Measurements from ENCODE around the gene TADA2B.

Gene TADA2B

DNA sequence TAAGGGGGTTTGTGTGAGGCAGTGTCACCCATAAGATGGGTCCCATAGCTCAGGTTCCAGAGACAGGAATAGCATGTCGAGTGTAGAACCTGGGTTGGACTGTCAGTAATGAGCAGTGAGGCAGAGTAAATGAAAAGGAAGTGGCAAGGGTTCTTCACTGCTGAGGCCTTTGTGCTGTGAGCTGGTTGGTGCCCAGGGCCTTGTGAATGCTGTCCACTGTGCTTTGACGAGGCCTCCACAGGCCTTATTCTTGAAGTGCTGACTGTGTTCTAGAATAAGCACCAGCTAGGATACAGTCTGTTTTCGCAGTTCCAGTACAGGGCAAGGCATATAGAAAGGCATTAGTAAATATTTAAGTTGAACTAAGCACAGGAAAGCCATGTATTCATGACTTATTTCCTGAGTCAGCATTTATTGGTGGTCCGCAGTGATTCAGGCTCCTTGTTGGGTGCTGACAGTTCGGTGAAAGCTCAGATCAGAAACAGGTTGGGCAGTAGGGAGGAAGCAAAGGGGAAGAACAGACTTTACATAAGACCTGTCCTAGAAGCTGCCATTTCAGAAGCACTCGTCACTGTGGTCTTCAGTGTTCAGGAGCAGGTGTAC is 25.6 kb upstream of the TADA2B start:
- no peak for DNase-seq (ENCODE audit: extremely low read depth in 1 of 2, low read depth in 1 of 2)

DNA sequence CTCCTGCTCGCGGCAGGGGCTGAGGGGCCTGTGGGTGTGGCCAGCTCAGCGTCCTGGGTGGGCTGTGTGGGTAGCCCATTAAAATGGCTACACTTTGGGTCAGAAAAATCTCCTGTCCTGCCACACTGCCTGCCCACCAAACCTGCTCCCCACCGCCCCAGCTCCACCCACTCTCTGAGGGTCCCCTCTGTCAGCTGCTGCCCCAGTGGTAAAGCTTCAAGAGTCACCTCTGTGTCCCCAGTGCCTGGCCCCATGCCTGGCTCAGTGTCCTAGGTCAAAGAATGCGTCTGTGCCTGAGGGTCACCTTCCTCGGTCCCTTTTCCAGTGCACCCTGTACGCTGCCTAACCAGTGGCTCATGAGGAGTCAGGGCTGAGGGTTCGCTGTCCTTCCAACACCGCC is 24.9 kb upstream of the TADA2B start:
- no peak for DNase-seq (ENCODE audit: extremely low read depth in 1 of 2, low read depth in 1 of 2)

DNA sequence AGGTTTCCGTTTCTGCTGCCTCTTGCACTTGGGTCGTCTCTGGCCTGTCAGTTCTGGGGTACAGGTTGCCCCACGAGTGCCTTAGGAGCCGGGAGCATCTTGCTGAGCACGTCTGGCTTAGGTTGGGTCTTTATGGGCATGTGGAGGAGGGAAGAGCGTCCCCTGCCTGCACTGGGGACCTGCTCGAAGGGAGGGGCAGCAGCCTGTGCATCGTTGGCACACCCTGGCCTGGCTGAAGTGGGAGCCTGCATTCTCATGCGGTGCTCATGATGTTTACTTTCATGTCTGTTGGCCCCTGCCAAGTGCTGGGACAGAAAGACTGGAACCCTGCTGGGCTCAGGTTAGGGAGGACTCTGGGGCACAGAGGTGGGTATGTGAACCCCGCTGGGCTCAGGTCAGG is 23.8 kb upstream of the TADA2B start:
- no peak for DNase-seq (ENCODE audit: extremely low read depth in 1 of 2, low read depth in 1 of 2)

DNA sequence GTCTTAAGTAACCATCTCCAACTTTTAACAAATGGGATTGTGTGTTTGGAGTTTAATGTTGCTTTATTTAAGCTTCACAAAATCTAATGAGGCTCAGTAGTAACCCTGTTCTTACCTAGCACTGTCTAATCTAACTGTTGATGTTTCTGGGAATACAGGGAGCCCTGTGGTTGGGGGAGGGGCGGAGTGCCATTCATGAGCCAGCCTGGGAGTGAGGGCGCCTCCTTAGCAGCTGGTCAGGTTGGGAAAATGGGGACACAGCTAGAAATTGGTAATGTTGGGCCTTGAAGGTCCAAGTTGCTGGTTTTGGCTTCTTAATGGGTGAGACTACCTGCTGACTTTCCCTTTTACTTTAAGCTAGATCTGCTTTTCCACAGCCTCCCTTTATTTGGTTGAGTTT is 22.9 kb upstream of the TADA2B start:
- DNase-seq (ENCODE audit: extremely low read depth in 1 of 2, low read depth in 1 of 2), result no peak

DNA sequence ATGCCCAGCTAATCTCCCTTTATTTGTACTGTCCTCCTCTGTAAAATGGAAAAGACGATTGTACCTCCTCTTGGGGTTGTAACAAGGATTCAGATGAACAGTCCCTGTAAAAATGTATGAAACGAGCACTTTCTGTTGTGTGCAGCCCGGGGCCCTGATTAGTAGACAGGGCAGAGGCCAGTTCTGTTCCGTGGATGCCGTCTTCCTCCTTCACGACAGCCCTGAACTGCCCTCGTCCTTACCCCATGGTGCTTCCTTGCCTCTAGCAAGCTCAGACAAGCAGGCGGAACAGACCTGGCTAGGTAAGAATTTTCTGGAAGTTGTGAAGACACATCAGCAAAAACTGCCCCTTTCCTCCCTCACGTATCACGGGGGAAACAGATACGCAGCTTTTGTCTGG is 22.3 kb upstream of the TADA2B start:
- no peak for DNase-seq (ENCODE audit: extremely low read depth in 1 of 2, low read depth in 1 of 2)

DNA sequence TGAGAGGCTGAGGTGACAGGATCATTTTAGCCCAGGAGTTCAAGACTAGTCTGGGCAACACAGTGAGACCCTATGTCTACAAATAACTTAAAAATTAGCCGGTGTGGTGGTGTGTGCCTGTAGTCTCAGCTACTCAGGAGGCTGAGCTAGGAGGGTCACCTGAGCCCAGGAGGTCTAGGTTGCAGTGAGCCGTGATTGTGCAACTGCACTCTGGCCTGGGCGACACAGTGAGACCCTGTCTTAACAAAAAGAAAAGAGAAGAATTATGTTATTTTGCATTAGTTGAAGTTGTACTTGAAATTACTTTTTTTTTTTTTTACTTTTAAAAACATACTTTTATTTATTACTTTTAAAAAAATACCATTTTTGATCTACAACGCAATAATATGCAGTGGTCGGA is 21.8 kb upstream of the TADA2B start:
- no peak for DNase-seq (ENCODE audit: extremely low read depth in 1 of 2, low read depth in 1 of 2)

DNA sequence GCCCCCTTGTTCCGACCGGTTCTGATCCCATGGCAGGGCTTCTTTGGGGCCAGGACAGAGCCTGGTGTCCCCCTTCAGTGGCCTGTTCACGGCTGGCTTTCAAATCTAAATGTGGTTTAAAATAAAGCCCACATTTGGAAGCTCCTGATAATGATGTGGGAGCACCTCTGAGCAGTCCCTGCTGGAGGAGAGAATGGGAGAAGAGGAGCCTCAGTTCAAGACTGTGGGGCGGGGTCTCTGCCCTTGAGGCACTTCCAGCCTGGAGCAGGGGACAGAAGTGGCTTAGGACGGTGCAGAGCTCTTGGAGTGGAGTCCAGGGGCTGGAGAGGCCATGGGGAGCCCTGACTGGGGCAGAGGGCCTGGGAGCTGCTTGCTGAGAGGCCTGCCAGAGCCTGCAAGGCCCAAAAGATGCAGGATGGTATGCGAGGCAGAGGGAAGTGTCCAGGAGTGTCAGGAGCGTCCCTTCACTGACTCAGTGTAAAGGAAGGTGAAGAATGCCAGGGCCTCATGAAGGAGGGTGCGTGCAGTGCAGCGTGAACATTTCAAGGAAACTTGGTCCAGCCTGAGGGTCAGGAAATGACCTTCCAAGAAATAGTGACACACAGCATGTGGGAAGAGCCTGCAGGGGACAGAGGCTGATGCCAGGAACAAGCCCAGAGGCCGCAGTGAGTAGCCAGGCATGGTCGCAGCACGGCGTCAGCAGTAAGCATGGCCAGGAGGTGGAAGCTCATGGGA is 21.1 kb upstream of the TADA2B start:
- no peak for DNase-seq (ENCODE audit: extremely low read depth in 1 of 2, low read depth in 1 of 2)

DNA sequence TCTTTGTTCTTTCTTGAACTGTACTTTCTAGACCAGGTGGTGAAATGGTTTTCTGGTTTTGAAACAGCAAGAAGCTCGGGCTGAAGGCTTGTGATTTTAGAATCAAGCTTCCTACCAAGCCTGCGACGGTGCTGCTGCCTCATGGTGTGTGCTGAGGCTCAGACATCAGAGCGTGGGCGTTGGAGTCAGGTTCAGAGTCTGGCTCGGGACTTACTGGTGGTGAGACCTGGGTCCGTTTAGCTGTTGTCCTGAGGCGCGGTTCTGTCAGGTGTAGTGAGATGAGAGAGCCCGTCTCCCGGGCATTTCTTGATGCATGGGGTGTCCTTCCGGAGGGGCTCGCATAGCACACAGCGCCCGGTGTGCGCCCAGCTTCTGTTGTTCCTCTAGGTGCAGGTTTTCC is 19.7 kb upstream of the TADA2B start:
- no peak for DNase-seq (ENCODE audit: extremely low read depth in 1 of 2, low read depth in 1 of 2)

DNA sequence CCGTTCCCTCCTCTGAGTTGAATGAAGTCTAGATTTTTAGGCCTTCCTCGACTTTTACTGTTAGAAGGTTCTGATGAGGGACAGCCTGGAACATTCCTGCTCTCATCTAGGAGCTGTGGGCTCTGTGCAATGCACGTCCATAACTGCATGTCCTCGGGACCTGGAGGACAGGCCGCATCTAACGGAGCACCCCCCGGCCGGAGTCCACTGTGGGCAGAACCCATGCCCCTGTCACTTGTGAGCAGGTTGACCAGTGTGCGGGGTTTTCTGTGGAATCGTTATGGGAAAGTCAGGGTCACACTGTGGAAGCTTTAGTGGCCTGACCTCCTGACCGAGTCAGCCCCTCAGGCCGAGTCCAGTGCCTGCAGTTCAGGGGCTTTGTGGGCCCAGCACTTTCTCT is 19.3 kb upstream of the TADA2B start:
- DNase-seq (ENCODE audit: extremely low read depth in 1 of 2, low read depth in 1 of 2), result no peak

DNA sequence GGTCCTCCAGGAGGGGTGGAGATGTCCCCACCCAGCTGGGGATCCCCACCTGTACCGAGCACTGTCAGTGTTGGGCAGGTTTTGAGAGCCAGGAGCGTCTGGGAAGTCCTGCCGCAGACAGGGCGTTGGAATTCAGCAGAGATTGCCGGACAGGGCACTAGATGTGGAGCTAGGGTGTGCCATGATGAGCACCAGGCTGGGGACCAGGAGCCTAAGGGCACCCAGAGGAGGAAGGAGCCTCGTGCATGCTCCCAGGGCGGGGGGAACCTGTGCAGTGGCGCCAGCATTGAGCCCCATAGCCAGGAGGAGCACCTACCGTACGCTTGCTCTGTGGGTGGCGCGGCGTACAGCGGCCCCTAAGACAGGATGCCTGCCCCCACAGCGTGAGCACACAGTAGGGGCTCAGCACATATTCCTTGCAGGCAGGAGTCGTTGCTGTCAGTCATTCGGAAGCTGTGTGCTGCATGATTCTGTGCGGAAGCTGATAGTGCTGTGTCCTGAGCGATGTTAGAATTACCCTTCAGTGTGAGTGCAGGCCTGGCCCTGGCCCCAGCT is 18.8 kb upstream of the TADA2B start:
- DNase-seq (ENCODE audit: extremely low read depth in 1 of 2, low read depth in 1 of 2), result no peak

DNA sequence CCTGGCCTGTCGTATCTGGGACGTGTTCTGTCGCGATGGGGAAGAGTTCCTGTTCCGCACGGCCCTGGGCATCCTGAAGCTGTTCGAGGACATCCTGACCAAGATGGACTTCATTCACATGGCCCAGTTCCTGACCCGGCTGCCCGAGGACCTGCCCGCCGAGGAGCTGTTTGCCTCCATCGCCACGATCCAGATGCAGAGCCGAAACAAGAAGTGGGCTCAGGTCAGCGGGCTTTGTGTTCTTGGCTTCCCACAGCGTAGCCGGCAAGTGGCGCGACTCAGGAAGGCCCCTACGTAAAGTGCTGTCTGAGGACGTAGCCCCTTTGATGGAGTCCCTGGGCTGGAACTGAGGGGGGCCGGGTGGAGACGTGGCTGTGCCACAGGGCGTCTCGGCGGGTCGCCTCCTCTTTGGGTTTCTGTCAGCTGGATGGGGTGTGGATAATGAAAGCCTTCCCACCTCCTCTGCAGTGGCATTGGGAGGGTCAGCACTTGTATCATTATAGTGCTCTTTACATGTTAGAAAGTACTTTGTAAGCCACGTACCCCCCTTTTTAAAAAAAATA is 18.1 kb upstream of the TADA2B start:
- no peak for DNase-seq (ENCODE audit: extremely low read depth in 1 of 2, low read depth in 1 of 2)

DNA sequence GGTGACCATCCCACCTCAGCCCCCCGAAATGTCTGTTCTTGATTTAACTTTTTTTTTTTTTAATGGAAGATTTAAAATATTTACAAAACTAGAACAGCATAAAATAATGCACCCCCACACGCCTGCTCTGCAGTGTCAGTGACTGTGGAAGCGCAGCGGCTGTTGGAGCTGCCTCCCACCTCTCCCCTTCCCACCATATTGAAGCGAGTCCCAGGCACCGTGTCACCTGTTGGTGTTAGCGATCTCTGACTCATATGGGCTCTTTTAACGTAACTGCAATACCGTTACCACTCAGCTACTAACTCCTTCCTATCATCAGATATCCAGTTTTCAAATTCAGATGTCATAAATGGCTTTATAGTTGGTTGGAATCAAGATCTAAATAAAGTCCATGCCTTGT is 17.1 kb upstream of the TADA2B start:
- DNase-seq (ENCODE audit: extremely low read depth in 1 of 2, low read depth in 1 of 2), result no peak

DNA sequence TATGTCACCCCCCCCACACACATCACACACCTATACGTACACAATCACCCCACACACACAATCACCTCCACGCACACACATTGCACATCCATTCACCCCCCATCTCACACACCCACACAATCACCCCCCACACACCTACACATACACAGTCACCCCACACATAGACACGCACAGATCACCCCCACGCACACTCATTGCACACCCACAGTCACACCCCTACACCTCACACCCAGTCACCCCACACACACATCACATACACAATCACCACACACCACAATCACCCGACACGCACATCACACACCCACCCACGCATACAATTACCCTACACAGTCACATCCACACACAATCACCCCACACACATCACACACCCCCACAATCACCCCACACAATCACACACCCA is 15.9 kb upstream of the TADA2B start:
- no peak for DNase-seq (ENCODE audit: extremely low read depth in 1 of 2, low read depth in 1 of 2)

DNA sequence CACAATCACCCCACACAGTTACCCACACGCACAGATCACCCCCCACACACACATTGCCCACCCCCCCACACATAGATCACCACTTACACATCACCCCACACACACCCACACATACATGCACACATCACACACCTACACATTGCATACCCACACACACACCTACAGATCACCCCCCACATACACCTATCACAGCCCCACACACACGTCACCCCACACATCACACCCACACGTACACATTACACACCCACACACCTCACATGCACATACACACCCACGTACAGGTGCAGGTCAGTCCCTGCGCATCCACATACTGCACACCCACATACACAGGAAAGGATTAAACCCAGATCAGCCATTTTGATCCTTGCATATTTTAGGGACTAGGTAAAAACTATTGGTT is 15.3 kb upstream of the TADA2B start:
- no peak for DNase-seq (ENCODE audit: extremely low read depth in 1 of 2, low read depth in 1 of 2)

DNA sequence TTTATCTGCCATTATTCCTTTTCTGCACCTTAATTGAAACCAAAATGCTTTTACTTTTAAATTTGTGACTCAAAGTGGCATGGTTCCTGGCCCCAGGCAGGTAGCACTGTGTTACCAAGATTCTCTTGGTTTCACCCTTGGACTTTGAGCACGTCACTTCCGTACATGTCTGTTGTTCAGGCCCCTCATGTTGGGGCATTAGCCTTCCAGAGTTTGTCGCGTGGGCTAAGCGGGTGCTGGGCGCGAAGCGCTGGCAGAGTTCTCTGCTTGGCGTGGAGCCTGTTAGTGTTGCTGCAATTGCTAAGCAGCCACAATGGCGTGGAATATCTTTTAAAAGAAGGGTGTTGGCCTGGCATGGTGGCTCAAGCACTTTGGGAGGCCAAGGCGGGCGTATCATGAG is 14.0 kb upstream of the TADA2B start:
- DNase-seq (ENCODE audit: extremely low read depth in 1 of 2, low read depth in 1 of 2), result no peak

DNA sequence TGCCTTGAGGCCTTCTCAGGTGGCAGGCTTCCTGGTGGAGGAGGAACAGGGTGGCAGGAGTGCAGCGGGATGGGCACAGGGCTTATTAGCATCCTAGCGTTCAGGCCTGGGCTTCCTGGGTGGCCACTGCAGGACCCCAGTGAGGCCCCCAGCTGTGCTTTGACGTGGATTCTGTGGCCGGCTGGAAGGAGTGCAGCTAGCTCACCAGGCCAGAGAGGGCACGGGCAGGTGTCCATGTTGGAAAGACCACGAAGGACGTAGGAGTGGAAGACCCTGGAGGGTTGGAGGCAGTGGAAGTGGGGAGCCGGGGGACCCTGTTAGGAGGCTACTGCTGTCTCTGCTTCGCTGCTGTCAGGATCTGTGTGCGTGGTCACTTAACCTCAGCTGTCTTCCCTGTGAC is 13.3 kb upstream of the TADA2B start:
- no peak for DNase-seq (ENCODE audit: extremely low read depth in 1 of 2, low read depth in 1 of 2)

DNA sequence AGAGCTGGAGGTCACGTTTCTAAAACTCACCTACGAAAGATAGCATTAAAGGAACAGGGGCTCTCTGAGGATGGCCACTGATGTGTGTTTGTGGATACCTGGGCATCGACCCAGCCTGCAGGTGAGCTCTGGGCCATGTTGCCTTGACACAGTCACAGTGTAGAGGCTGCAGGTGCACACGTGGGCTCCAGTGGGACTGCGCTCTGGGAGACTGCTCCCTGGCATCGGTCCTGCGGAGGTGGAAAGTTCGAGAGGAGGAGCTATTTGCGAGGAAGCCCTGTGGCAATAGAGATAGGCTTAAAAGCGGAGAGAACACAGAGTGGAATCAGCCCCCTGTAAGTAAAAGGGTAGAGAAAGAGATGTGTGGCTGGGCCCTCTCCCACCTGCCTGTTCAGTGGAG is 12.3 kb upstream of the TADA2B start:
- DNase-seq (ENCODE audit: extremely low read depth in 1 of 2, low read depth in 1 of 2), result no peak

DNA sequence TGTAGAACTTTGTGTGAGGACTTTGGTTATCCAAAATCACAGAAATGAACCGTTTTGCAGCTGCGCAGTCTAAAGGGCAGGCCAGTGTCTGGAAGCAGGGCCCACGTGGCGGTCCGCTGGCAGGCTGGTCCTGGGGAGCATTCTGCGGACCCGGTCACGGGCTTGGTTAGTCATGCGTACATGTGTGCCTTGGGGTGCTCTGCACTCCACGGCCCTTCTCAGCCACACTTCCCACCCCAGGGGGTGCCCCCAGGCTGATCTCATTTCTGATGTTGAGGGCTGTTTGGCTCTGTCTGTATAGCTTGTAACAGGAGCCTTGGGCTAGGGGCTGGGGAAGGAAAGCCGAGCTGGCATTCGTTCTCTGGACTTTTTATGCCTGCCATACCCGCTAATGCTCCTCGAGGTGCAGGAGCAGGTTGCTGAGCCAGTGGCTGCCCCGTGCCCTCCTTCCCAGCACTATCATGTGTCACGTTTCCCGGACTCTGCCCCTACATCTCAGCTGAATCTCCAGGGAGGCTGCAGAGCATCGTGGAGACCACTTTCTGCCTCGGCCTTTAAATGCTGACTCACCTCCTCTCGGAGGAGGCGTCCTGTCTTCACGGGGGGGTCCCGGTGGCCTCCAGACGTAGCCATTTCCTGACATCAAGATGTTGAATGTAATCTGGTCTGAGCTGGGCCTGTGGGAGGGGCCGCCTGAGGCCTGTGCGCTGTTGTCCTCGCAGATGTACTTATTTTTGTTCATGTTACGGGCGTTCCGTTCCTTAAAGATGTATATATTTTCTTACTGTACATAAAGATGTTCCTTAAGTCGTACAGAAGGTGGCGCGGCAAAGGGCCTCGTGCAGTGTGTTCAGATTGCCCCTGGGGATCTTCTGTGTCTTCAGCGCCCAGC is 11.4 kb upstream of the TADA2B start:
- no peak for DNase-seq (ENCODE audit: extremely low read depth in 1 of 2, low read depth in 1 of 2)

DNA sequence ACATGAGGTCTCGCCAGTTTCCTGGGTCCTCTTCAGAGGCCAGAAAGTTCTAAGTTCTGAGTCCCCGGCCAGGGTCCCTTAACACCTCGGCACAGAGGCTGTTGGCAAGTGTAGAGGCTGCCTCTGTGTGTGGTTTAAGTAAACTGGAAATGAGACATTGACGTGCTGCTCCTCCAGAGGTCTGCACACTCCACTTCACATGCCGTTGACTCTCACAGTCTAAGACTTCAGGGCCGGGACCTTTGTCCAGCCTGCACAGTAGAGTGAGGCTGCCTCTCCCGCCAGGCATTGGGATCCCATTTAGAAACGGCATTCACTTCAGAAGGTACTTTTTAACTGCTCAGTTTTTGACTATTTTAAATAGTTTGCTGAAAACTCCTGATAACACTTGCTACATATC is 10.6 kb upstream of the TADA2B start:
- no peak for DNase-seq (ENCODE audit: extremely low read depth in 1 of 2, low read depth in 1 of 2)

DNA sequence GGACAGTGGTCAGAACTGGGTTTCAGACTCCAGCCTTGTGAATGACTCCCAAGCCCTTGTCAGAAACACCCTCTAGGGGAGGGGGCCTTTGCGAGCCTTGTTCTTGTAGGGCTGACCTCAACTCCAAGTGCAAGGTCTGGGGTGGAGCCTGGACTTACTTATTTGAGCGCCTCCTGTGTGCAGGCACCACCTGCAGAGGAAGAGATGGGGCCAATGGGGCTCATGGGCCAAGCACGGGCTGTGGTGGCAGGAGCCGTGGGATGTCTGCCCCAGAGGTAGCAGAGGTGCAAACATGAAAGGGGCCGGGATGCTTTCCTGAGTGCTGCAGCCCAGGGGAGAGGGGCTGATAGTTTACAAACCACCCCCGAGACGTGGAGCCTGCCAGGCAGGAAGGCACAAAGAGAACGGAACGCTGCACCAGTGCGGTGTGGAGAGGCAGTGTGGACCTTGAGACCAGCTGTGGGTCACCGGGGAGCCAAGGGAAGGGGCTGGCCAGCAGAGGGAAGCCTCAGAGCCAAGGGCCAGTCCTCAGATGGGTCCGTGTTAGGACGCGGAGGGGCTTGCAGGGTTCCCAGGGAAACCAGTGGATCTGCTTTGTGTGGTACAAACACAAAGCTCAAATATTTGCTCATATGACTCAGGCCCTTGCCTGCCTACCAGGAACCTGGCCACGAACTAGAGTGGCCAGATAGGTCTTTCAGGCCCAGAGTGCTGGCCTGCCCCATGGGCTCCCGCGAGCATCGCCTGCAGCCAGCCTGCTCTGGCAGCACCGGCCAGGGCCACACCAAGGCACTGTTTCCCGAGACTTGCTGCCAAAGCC is 8.7 kb upstream of the TADA2B start:
- DNase-seq (ENCODE audit: extremely low read depth in 1 of 2, low read depth in 1 of 2), result no peak

DNA sequence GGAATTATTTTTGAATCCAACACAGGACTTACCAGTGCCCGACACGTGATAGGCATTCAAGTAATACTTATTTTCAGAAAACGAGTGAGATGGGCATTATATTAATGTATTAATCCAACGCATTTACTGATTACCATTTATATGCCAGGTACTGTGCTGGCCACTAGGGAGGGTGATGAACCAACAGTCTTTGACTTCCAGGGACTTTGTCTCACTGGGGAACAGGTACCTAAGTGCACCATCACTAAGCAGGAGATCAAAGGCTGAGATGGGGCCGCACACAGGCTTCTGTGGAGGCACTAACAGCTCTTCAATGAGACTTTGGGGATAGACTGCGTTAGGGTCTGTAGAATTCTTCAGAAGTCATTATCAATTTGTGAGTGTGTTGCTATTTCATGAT is 5.7 kb upstream of the TADA2B start:
- DNase-seq (ENCODE audit: extremely low read depth in 1 of 2, low read depth in 1 of 2), result no peak
